ENCODE measurements around the gene FRYL. TPM values are rescaled to one million over a fixed set of nuclear protein-coding genes. Genes with fewer than 3 reads are reported as not detected.
"Not testable (repeated sequence)": the region's sequence is repeated elsewhere in the genome, so short reads cannot be mapped to it uniquely, and the experiment has no call there.

Gene FRYL
- polyA plus RNA-seq, 2 donors: 8.9 to 12.8 TPM

- Histone ChIP-seq H3K36me3 (ENCODE audit: control insufficient read depth in 2 of 2, insufficient read depth in 2 of 2, low read length in 1 of 2) (peaks cover 2 to 3% of the 10 kb centered on the region in 2 donors), H3K4me1 (ENCODE audit: control insufficient read depth in 2 of 2, insufficient read depth in 2 of 2, low read length in 1 of 2) (peaks cover 3 to 4% of the 10 kb centered on the region in 2 donors), H3K9me3 (ENCODE audit: control insufficient read depth in 2 of 2, insufficient read depth in 1 of 2, low read depth in 1 of 2, low read length in 1 of 2) (no peaks in the 10 kb centered on the region), H3K27ac (ENCODE audit: low read depth in 2 of 2, low read length in 1 of 2) (no peak overlapping the region), H3K27me3 (ENCODE audit: control insufficient read depth in 1 of 2, insufficient read depth in 2 of 2, low read length in 2 of 2) (no peaks in the 10 kb centered on the region), H3K4me3 (ENCODE audit: low read depth in 1 of 2, low read length in 2 of 2) (no peak overlapping the region)
- 84 to 87% methylated on average over 1 of the region's 1 CpG for WGBS, 2 donors
These were observed 26.9 kb downstream of the FRYL start for GRCh38 chr4:48753159-48753558.

- no peaks in the 10 kb centered on the region for H3K9me3 ChIP-seq (ENCODE audit: control insufficient read depth in 2 of 2, insufficient read depth in 1 of 2, low read depth in 1 of 2, low read length in 1 of 2)
- peaks cover 2 to 3% of the 10 kb centered on the region in 2 donors for H3K36me3 ChIP-seq (ENCODE audit: control insufficient read depth in 2 of 2, insufficient read depth in 2 of 2, low read length in 1 of 2)
- H3K4me3 ChIP-seq (ENCODE audit: low read depth in 1 of 2, low read length in 2 of 2): no peak overlapping the region
- H3K27me3 ChIP-seq (ENCODE audit: control insufficient read depth in 1 of 2, insufficient read depth in 2 of 2, low read length in 2 of 2): no peaks in the 10 kb centered on the region
- peaks cover 3 to 4% of the 10 kb centered on the region in 2 donors for H3K4me1 ChIP-seq (ENCODE audit: control insufficient read depth in 2 of 2, insufficient read depth in 2 of 2, low read length in 1 of 2)
- no peak overlapping the region for H3K27ac ChIP-seq (ENCODE audit: low read depth in 2 of 2, low read length in 1 of 2)
- 46 to 53% methylated on average over 5 of the region's 5 CpGs for WGBS, 2 donors
These were observed 27.4 kb downstream of the FRYL start for GRCh38 chr4:48752726-48753125.

- 62 to 63% methylated on average over 2 of the region's 2 CpGs for WGBS, 2 donors
- no peak overlapping the region for H3K27ac ChIP-seq (ENCODE audit: low read depth in 2 of 2, low read length in 1 of 2)
- no peak overlapping the region for H3K4me3 ChIP-seq (ENCODE audit: low read depth in 1 of 2, low read length in 2 of 2)
- H3K9me3 ChIP-seq (ENCODE audit: control insufficient read depth in 2 of 2, insufficient read depth in 1 of 2, low read depth in 1 of 2, low read length in 1 of 2): no peaks in the 10 kb centered on the region
- H3K27me3 ChIP-seq (ENCODE audit: control insufficient read depth in 1 of 2, insufficient read depth in 2 of 2, low read length in 2 of 2): no peaks in the 10 kb centered on the region
- peaks cover 2 to 3% of the 10 kb centered on the region in 2 donors for H3K36me3 ChIP-seq (ENCODE audit: control insufficient read depth in 2 of 2, insufficient read depth in 2 of 2, low read length in 1 of 2)
- H3K4me1 ChIP-seq (ENCODE audit: control insufficient read depth in 2 of 2, insufficient read depth in 2 of 2, low read length in 1 of 2): peaks cover 3 to 4% of the 10 kb centered on the region in 2 donors
These were observed 27.8 kb downstream of the FRYL start for GRCh38 chr4:48752246-48752645.

GRCh38 chr4:48748949-48749596, 31.0 kb downstream of the FRYL start:
- Histone ChIP-seq H3K4me1 (ENCODE audit: control insufficient read depth in 2 of 2, insufficient read depth in 2 of 2, low read length in 1 of 2) (peaks cover 3 to 4% of the 10 kb centered on the region in 2 donors), H3K4me3 (ENCODE audit: low read depth in 1 of 2, low read length in 2 of 2) (no peak overlapping the region), H3K36me3 (ENCODE audit: control insufficient read depth in 2 of 2, insufficient read depth in 2 of 2, low read length in 1 of 2) (peaks cover 2 to 3% of the 10 kb centered on the region in 2 donors), H3K9me3 (ENCODE audit: control insufficient read depth in 2 of 2, insufficient read depth in 1 of 2, low read depth in 1 of 2, low read length in 1 of 2) (no peaks in the 10 kb centered on the region), H3K27ac (ENCODE audit: low read depth in 2 of 2, low read length in 1 of 2) (no peak overlapping the region), H3K27me3 (ENCODE audit: control insufficient read depth in 1 of 2, insufficient read depth in 2 of 2, low read length in 2 of 2) (no peaks in the 10 kb centered on the region)
- 86 to 87% methylated on average over 11 of the region's 11 CpGs for WGBS, 2 donors

GRCh38 chr4:48746608-48747362, 33.3 kb downstream of the FRYL start:
- 56 to 61% methylated on average over 4 of the region's 4 CpGs for WGBS, 2 donors
- no peaks in the 10 kb centered on the region for H3K9me3 ChIP-seq (ENCODE audit: control insufficient read depth in 2 of 2, insufficient read depth in 1 of 2, low read depth in 1 of 2, low read length in 1 of 2)

GRCh38 chr4:48745223-48745622, 34.9 kb downstream of the FRYL start:
- H3K9me3 ChIP-seq (ENCODE audit: control insufficient read depth in 2 of 2, insufficient read depth in 1 of 2, low read depth in 1 of 2, low read length in 1 of 2); H3K4me3 ChIP-seq (ENCODE audit: low read depth in 1 of 2, low read length in 2 of 2); H3K36me3 ChIP-seq (ENCODE audit: control insufficient read depth in 2 of 2, insufficient read depth in 2 of 2, low read length in 1 of 2); H3K27me3 ChIP-seq (ENCODE audit: control insufficient read depth in 1 of 2, insufficient read depth in 2 of 2, low read length in 2 of 2); H3K4me1 ChIP-seq (ENCODE audit: control insufficient read depth in 2 of 2, insufficient read depth in 2 of 2, low read length in 1 of 2); H3K27ac ChIP-seq (ENCODE audit: low read depth in 2 of 2, low read length in 1 of 2): not testable (repeated sequence)
- WGBS, 2 donors: 93 to 96% methylated on average over 5 of the region's 5 CpGs

More at GRCh38 chr4:48746608-48747362, 33.3 kb downstream of the FRYL start:
- Histone ChIP-seq H3K36me3 (ENCODE audit: control insufficient read depth in 2 of 2, insufficient read depth in 2 of 2, low read length in 1 of 2) (peaks cover 2 to 3% of the 10 kb centered on the region in 2 donors), H3K27ac (ENCODE audit: low read depth in 2 of 2, low read length in 1 of 2) (no peak overlapping the region), H3K4me3 (ENCODE audit: low read depth in 1 of 2, low read length in 2 of 2) (no peak overlapping the region), H3K4me1 (ENCODE audit: control insufficient read depth in 2 of 2, insufficient read depth in 2 of 2, low read length in 1 of 2) (peaks cover 3 to 4% of the 10 kb centered on the region in 2 donors), H3K27me3 (ENCODE audit: control insufficient read depth in 1 of 2, insufficient read depth in 2 of 2, low read length in 2 of 2) (no peaks in the 10 kb centered on the region)

- no peak overlapping the region for H3K27ac ChIP-seq (ENCODE audit: low read depth in 2 of 2, low read length in 1 of 2)
- no peaks in the 10 kb centered on the region for H3K36me3 ChIP-seq (ENCODE audit: control insufficient read depth in 2 of 2, insufficient read depth in 2 of 2, low read length in 1 of 2)
- no peak overlapping the region for H3K4me3 ChIP-seq (ENCODE audit: low read depth in 1 of 2, low read length in 2 of 2)
- no peaks in the 10 kb centered on the region for H3K27me3 ChIP-seq (ENCODE audit: control insufficient read depth in 1 of 2, insufficient read depth in 2 of 2, low read length in 2 of 2)
- no peaks in the 10 kb centered on the region for H3K9me3 ChIP-seq (ENCODE audit: control insufficient read depth in 2 of 2, insufficient read depth in 1 of 2, low read depth in 1 of 2, low read length in 1 of 2)
- H3K4me1 ChIP-seq (ENCODE audit: control insufficient read depth in 2 of 2, insufficient read depth in 2 of 2, low read length in 1 of 2): peaks cover 0 to 2% of the 10 kb centered on the region in 2 donors
These were observed 37.7 kb downstream of the FRYL start for GRCh38 chr4:48742412-48742811.

GRCh38 chr4:48739560-48740019, 40.5 kb downstream of the FRYL start:
- WGBS, 2 donors: 61 to 82% methylated on average over 3 of the region's 3 CpGs

GRCh38 chr4:48738856-48739255, 41.2 kb downstream of the FRYL start:
- H3K27ac ChIP-seq (ENCODE audit: low read depth in 2 of 2, low read length in 1 of 2): no peak overlapping the region
- no peak overlapping the region for H3K4me3 ChIP-seq (ENCODE audit: low read depth in 1 of 2, low read length in 2 of 2)
- no peaks in the 10 kb centered on the region for H3K9me3 ChIP-seq (ENCODE audit: control insufficient read depth in 2 of 2, insufficient read depth in 1 of 2, low read depth in 1 of 2, low read length in 1 of 2)
- H3K4me1 ChIP-seq (ENCODE audit: control insufficient read depth in 2 of 2, insufficient read depth in 2 of 2, low read length in 1 of 2): peaks cover 0 to 2% of the 10 kb centered on the region in 2 donors
- WGBS, 2 donors: 91 to 97% methylated on average over 3 of the region's 3 CpGs
- H3K27me3 ChIP-seq (ENCODE audit: control insufficient read depth in 1 of 2, insufficient read depth in 2 of 2, low read length in 2 of 2): no peaks in the 10 kb centered on the region
- H3K36me3 ChIP-seq (ENCODE audit: control insufficient read depth in 2 of 2, insufficient read depth in 2 of 2, low read length in 1 of 2): no peaks in the 10 kb centered on the region

More at GRCh38 chr4:48739560-48740019, 40.5 kb downstream of the FRYL start:
- Histone ChIP-seq H3K36me3 (ENCODE audit: control insufficient read depth in 2 of 2, insufficient read depth in 2 of 2, low read length in 1 of 2) (no peaks in the 10 kb centered on the region), H3K4me1 (ENCODE audit: control insufficient read depth in 2 of 2, insufficient read depth in 2 of 2, low read length in 1 of 2) (peaks cover 0 to 2% of the 10 kb centered on the region in 2 donors), H3K27ac (ENCODE audit: low read depth in 2 of 2, low read length in 1 of 2) (no peak overlapping the region), H3K9me3 (ENCODE audit: control insufficient read depth in 2 of 2, insufficient read depth in 1 of 2, low read depth in 1 of 2, low read length in 1 of 2) (no peaks in the 10 kb centered on the region), H3K27me3 (ENCODE audit: control insufficient read depth in 1 of 2, insufficient read depth in 2 of 2, low read length in 2 of 2) (no peaks in the 10 kb centered on the region), H3K4me3 (ENCODE audit: low read depth in 1 of 2, low read length in 2 of 2) (no peak overlapping the region)
